ENCODE data around the gene C1QTNF9B.

Gene C1QTNF9B

GRCh38 chr13:23851106-23851505 lies 46.2 kb downstream of the C1QTNF9B start:
- no peak overlapping the region for H3K27ac ChIP-seq (ENCODE audit: low read length)
- H3K36me3 ChIP-seq (ENCODE audit: control insufficient read depth, low read depth, low read length): no peaks in the 10 kb centered on the region
- H3K9ac ChIP-seq (ENCODE audit: low read length): no peak overlapping the region
- no peaks in the 10 kb centered on the region for H3K9me3 ChIP-seq (ENCODE audit: control insufficient read depth, low read depth, low read length)
- no peaks in the 10 kb centered on the region for H3K27me3 ChIP-seq (ENCODE audit: control insufficient read depth, insufficient read depth, low read length)
- peaks cover 3% of the 10 kb centered on the region for H3K4me1 ChIP-seq (ENCODE audit: control insufficient read depth, low read depth, low read length)
- H3K4me3 ChIP-seq (ENCODE audit: low read length): no peak overlapping the region

- Histone ChIP-seq H3K4me1 (ENCODE audit: control insufficient read depth, low read depth, low read length) (no peaks in the 10 kb centered on the region), H3K9ac (ENCODE audit: low read length) (no peak overlapping the region), H3K27ac (ENCODE audit: low read length) (no peak overlapping the region), H3K27me3 (ENCODE audit: control insufficient read depth, insufficient read depth, low read length) (no peaks in the 10 kb centered on the region), H3K4me3 (ENCODE audit: low read length) (no peak overlapping the region), H3K36me3 (ENCODE audit: control insufficient read depth, low read depth, low read length) (no peaks in the 10 kb centered on the region), H3K9me3 (ENCODE audit: control insufficient read depth, low read depth, low read length) (no peaks in the 10 kb centered on the region)
Measured at GRCh38 chr13:23850134-23850533, 47.2 kb downstream of the C1QTNF9B start.

DNA sequence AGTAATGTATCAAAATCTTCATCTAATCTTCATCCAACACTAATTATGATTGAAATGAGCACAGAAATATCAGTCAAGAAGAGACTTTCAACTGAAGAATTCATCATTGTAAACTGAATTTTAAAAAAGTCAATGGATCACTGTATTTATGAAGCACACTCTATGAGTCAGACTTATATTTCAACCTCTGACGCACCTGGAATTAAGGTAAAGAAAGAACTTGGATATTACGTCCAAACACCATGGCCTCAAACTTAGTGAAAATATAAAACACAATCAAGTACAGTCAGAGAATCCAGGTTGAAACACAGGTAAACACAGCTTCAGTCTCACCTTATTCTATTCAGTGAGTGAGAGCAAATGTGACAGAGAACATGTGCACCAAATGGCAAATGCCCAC lies 47.6 kb downstream of the C1QTNF9B start:
- H3K4me1 ChIP-seq (ENCODE audit: control insufficient read depth, low read depth, low read length): no peaks in the 10 kb centered on the region
- H3K9me3 ChIP-seq (ENCODE audit: control insufficient read depth, low read depth, low read length): no peaks in the 10 kb centered on the region
- no peaks in the 10 kb centered on the region for H3K27me3 ChIP-seq (ENCODE audit: control insufficient read depth, insufficient read depth, low read length)
- H3K27ac ChIP-seq (ENCODE audit: low read length): no peak overlapping the region
- no peak overlapping the region for H3K4me3 ChIP-seq (ENCODE audit: low read length)
- no peak overlapping the region for H3K9ac ChIP-seq (ENCODE audit: low read length)
- no peaks in the 10 kb centered on the region for H3K36me3 ChIP-seq (ENCODE audit: control insufficient read depth, low read depth, low read length)

DNA sequence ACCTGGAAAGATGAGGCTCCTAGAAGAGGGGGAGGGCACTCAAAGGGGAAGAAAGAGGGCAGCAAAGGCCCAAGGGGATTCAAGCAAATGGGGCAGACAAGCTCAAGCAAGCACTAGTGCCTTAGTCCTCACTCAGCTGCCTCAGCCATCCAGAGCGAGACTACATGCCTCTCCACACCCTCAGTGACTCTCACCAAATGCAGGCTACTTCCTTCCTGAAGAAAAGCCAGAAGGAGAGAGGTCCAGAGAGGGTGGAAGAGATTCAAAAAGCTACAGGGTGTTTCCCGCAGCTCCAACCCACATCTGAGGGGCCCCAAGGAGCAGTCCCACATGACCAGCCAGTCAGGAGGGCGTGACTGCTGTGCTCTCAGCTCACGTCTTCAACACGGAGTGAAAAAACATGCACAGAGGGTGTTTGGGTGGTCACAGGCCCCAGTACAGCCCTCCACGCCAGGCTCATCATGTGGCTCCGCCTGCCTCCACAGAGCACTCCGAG lies 48.6 kb downstream of the C1QTNF9B start:
- Histone ChIP-seq H3K9me3 (ENCODE audit: control insufficient read depth, low read depth, low read length) (no peaks in the 10 kb centered on the region), H3K27ac (ENCODE audit: low read length) (no peak overlapping the region), H3K4me3 (ENCODE audit: low read length) (no peak overlapping the region), H3K27me3 (ENCODE audit: control insufficient read depth, insufficient read depth, low read length) (no peaks in the 10 kb centered on the region), H3K36me3 (ENCODE audit: control insufficient read depth, low read depth, low read length) (no peaks in the 10 kb centered on the region), H3K9ac (ENCODE audit: low read length) (no peak overlapping the region), H3K4me1 (ENCODE audit: control insufficient read depth, low read depth, low read length) (no peaks in the 10 kb centered on the region)

DNA sequence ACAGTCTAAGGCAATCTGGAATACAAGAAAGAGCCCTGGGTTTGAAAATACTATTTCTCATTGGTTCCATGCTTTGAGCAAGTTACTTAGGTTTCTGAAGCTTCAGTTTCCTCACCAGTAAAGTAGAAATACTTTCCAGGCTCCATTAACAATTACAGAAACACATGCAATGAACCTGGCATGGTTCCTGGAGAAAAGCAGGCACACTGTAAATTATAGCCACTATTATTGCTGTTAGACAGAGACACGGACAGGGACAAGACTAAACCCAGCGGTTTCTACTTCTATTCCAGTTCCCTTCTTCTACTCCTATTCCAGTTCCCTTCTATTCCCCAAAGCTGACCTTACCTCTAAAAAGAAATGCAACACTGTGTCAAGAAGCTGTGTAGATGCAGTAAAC lies 49.3 kb downstream of the C1QTNF9B start:
- Histone ChIP-seq H3K27me3 (ENCODE audit: control insufficient read depth, insufficient read depth, low read length) (no peaks in the 10 kb centered on the region), H3K9me3 (ENCODE audit: control insufficient read depth, low read depth, low read length) (no peaks in the 10 kb centered on the region), H3K4me1 (ENCODE audit: control insufficient read depth, low read depth, low read length) (no peaks in the 10 kb centered on the region), H3K27ac (ENCODE audit: low read length) (no peak overlapping the region), H3K36me3 (ENCODE audit: control insufficient read depth, low read depth, low read length) (no peaks in the 10 kb centered on the region), H3K9ac (ENCODE audit: low read length) (no peak overlapping the region), H3K4me3 (ENCODE audit: low read length) (no peak overlapping the region)

DNA sequence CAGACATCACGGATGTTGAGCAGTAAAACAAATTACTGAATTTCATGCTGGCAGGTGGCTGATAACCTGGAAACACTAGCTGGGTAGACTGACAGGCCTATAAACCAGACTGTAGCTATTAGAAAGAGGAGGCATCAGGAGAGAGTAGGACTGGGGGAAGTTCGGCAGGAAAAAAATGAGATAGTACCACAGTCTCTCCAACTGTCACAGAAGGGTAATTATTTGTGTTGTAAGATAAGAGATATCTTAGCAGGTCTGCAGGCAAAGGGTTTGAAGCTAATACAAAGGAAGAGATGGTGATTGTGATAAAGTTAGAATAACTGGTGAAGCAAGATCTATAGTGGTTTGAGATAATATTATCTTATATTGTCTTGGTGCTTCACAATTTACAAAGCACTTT lies 49.8 kb downstream of the C1QTNF9B start:
- no peaks in the 10 kb centered on the region for H3K9me3 ChIP-seq (ENCODE audit: control insufficient read depth, low read depth, low read length)
- no peaks in the 10 kb centered on the region for H3K27me3 ChIP-seq (ENCODE audit: control insufficient read depth, insufficient read depth, low read length)
- H3K4me1 ChIP-seq (ENCODE audit: control insufficient read depth, low read depth, low read length): no peaks in the 10 kb centered on the region
- no peak overlapping the region for H3K9ac ChIP-seq (ENCODE audit: low read length)
- no peaks in the 10 kb centered on the region for H3K36me3 ChIP-seq (ENCODE audit: control insufficient read depth, low read depth, low read length)
- no peak overlapping the region for H3K4me3 ChIP-seq (ENCODE audit: low read length)
- H3K27ac ChIP-seq (ENCODE audit: low read length): no peak overlapping the region

DNA sequence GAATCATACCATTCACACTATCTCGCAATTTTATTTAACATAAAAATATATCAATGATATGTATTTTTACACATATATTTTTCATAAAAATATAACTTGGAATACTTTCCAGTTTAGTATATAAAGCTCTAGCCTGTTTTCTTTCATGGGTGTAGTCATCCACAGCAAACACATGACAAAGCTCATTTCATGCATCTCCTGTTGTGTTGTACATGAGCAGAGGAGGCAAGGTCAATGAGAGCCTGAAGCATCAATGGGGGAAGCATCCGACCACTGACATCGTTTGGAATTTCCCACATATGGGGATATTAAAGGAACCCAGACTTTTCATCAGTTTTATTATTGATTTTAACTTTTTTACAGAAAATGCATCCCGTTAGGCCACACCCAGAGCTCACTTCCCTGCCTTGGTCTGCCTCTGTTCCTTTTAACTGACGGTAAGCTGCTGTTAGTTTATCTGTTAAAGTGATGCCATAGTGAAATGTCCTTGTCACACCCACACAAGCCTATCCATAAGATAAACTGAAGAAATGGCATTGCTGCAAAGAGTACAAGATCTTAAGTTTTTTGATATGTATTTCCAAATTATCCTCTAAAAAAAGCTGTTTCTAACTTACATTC lies 52.1 kb downstream of the C1QTNF9B start:
- Histone ChIP-seq H3K36me3 (ENCODE audit: control insufficient read depth, low read depth, low read length) (no peaks in the 10 kb centered on the region), H3K27me3 (ENCODE audit: control insufficient read depth, insufficient read depth, low read length) (no peaks in the 10 kb centered on the region), H3K4me3 (ENCODE audit: low read length) (no peak overlapping the region), H3K9ac (ENCODE audit: low read length) (no peak overlapping the region), H3K27ac (ENCODE audit: low read length) (no peak overlapping the region), H3K4me1 (ENCODE audit: control insufficient read depth, low read depth, low read length) (no peaks in the 10 kb centered on the region), H3K9me3 (ENCODE audit: control insufficient read depth, low read depth, low read length) (no peaks in the 10 kb centered on the region)

GRCh38 chr13:23844132-23844531 lies 53.2 kb downstream of the C1QTNF9B start:
- no peaks in the 10 kb centered on the region for H3K9me3 ChIP-seq (ENCODE audit: control insufficient read depth, low read depth, low read length)
- no peaks in the 10 kb centered on the region for H3K27me3 ChIP-seq (ENCODE audit: control insufficient read depth, insufficient read depth, low read length)
- H3K4me1 ChIP-seq (ENCODE audit: control insufficient read depth, low read depth, low read length): no peaks in the 10 kb centered on the region
- H3K4me3 ChIP-seq (ENCODE audit: low read length): no peak overlapping the region
- no peak overlapping the region for H3K9ac ChIP-seq (ENCODE audit: low read length)
- H3K36me3 ChIP-seq (ENCODE audit: control insufficient read depth, low read depth, low read length): no peaks in the 10 kb centered on the region
- H3K27ac ChIP-seq (ENCODE audit: low read length): no peak overlapping the region

- Histone ChIP-seq H3K27ac (ENCODE audit: low read length) (no peak overlapping the region), H3K4me3 (ENCODE audit: low read length) (no peak overlapping the region), H3K4me1 (ENCODE audit: control insufficient read depth, low read depth, low read length) (no peaks in the 10 kb centered on the region), H3K9ac (ENCODE audit: low read length) (no peak overlapping the region), H3K36me3 (ENCODE audit: control insufficient read depth, low read depth, low read length) (no peaks in the 10 kb centered on the region), H3K9me3 (ENCODE audit: control insufficient read depth, low read depth, low read length) (no peaks in the 10 kb centered on the region), H3K27me3 (ENCODE audit: control insufficient read depth, insufficient read depth, low read length) (no peaks in the 10 kb centered on the region)
Measured at GRCh38 chr13:23843436-23843835, 53.9 kb downstream of the C1QTNF9B start.

- H3K36me3 ChIP-seq (ENCODE audit: control insufficient read depth, low read depth, low read length): no peaks in the 10 kb centered on the region
- H3K27ac ChIP-seq (ENCODE audit: low read length): no peak overlapping the region
- no peak overlapping the region for H3K4me3 ChIP-seq (ENCODE audit: low read length)
- no peaks in the 10 kb centered on the region for H3K9me3 ChIP-seq (ENCODE audit: control insufficient read depth, low read depth, low read length)
- no peaks in the 10 kb centered on the region for H3K27me3 ChIP-seq (ENCODE audit: control insufficient read depth, insufficient read depth, low read length)
- no peak overlapping the region for H3K9ac ChIP-seq (ENCODE audit: low read length)
- H3K4me1 ChIP-seq (ENCODE audit: control insufficient read depth, low read depth, low read length): no peaks in the 10 kb centered on the region
Measured at GRCh38 chr13:23842406-23842805, 54.9 kb downstream of the C1QTNF9B start.
